ENCODE measurements around the gene LGALS13.

Gene LGALS13

GRCh38 chr19:39602224-39602623, at the start of gene LGALS13:
TSS of gene LGALS13 (plus strand) at chr19:39602524. CDS start at chr19:39602569, 45 bp downstream.
- DNase-seq: no peak

- DNase-seq: no peak
Observed at GRCh38 chr19:39553082-39553652, 49.2 kb upstream of the LGALS13 start.

GRCh38 chr19:39554701-39555311, 47.5 kb upstream of the LGALS13 start:
- DNase-seq: no peak

- DNase-seq: no peak
Observed at GRCh38 chr19:39555883-39556282, 46.4 kb upstream of the LGALS13 start.

- no peak for DNase-seq
Observed at GRCh38 chr19:39557811-39558623, 44.3 kb upstream of the LGALS13 start.

- no peak for DNase-seq
Observed at GRCh38 chr19:39558624-39559117, 43.7 kb upstream of the LGALS13 start.

- no peak for DNase-seq
Observed at GRCh38 chr19:39563408-39563807, 38.9 kb upstream of the LGALS13 start.

- no peak for DNase-seq
Observed at GRCh38 chr19:39566064-39566463, 36.3 kb upstream of the LGALS13 start.

- DNase-seq: no peak
Observed at GRCh38 chr19:39568604-39569003, 33.7 kb upstream of the LGALS13 start.

GRCh38 chr19:39582442-39582841, 19.9 kb upstream of the LGALS13 start:
- DNase-seq: no peak

GRCh38 chr19:39582891-39583625, 19.3 kb upstream of the LGALS13 start:
- no peak for DNase-seq

- no peak for DNase-seq
Observed at GRCh38 chr19:39587496-39587895, 14.8 kb upstream of the LGALS13 start.

- no peak for DNase-seq
Observed at GRCh38 chr19:39588066-39588465, 14.3 kb upstream of the LGALS13 start.

- no peak for DNase-seq
Observed at GRCh38 chr19:39590265-39590664, 12.1 kb upstream of the LGALS13 start.

GRCh38 chr19:39592381-39592780, 9.9 kb upstream of the LGALS13 start:
- DNase-seq: no peak

- no peak for DNase-seq
Observed at GRCh38 chr19:39595950-39596349, 6.4 kb upstream of the LGALS13 start.

GRCh38 chr19:39596911-39597310, 5.4 kb upstream of the LGALS13 start:
- no peak for DNase-seq

GRCh38 chr19:39599116-39599515, 3.2 kb upstream of the LGALS13 start:
- no peak for DNase-seq

GRCh38 chr19:39603825-39604224, 1.5 kb downstream of the LGALS13 start:
- DNase-seq: no peak

- no peak for DNase-seq
Observed at GRCh38 chr19:39607021-39607420, 4.7 kb downstream of the LGALS13 start.

- no peak for DNase-seq
Observed at GRCh38 chr19:39607561-39607960, 5.2 kb downstream of the LGALS13 start.

- DNase-seq: no peak
Observed at GRCh38 chr19:39613597-39613996, 11.3 kb downstream of the LGALS13 start.

- no peak for DNase-seq
Observed at GRCh38 chr19:39617745-39618144, 15.4 kb downstream of the LGALS13 start.

Measured in GF-D8 (cell line).